ENCODE results near the gene EHD3. TPM values are rescaled to one million over a fixed set of nuclear protein-coding genes. Genes with fewer than 3 reads are reported as not detected.

The EHD3 gene
- total RNA-seq, 1 donor from 2014 or later, result 3.9 TPM

- Mint-ChIP-seq H3K36me3 (peaks cover 1% of the 10 kb centered on the region), H3K27me3 (ENCODE audit: insufficient read depth, low read depth) (peaks cover 2% of the 10 kb centered on the region), H3K4me3 (no peak overlapping the region), H3K9me3 (no peaks in the 10 kb centered on the region), H3K4me1 (peaks cover 3% of the 10 kb centered on the region), H3K27ac (no peak overlapping the region)
- no peaks in the 10 kb centered on the region for H3F3A ChIP-seq (ENCODE audit: low read depth)
- no peaks in the 10 kb centered on the region for H3K36me3 ChIP-seq
- no peaks in the 10 kb centered on the region for H3K79me2 ChIP-seq (ENCODE audit: low read depth)
- H2AFZ ChIP-seq (replicated peaks), result no peak overlapping the region
- no peaks in the 10 kb centered on the region for H4K20me1 ChIP-seq (ENCODE audit: low read depth)
- H3K27ac ChIP-seq, result no peak overlapping the region
- no peak for DNase-seq (ENCODE audit: low spot score)
- no peak overlapping the region for H3K9ac ChIP-seq
- H3K4me1 ChIP-seq, result no peaks in the 10 kb centered on the region
- no peaks in the 10 kb centered on the region for H3K9me3 ChIP-seq (ENCODE audit: low read depth)
- no peak overlapping the region for H3K4me2 ChIP-seq
- no peaks in the 10 kb centered on the region for H3K27me3 ChIP-seq
- no peak overlapping the region for H3K4me3 ChIP-seq
- TF ChIP-seq EZH2 (IDR thresholded peaks at IDR 0.05) (no peak), EZH2phosphoT487 (IDR thresholded peaks at IDR 0.05) (no peak), CTCF (IDR thresholded peaks at IDR 0.05) (no peak)
These were observed 20.1 kb upstream of the EHD3 start for GRCh38 chr2:31213601-31214443.

DNA sequence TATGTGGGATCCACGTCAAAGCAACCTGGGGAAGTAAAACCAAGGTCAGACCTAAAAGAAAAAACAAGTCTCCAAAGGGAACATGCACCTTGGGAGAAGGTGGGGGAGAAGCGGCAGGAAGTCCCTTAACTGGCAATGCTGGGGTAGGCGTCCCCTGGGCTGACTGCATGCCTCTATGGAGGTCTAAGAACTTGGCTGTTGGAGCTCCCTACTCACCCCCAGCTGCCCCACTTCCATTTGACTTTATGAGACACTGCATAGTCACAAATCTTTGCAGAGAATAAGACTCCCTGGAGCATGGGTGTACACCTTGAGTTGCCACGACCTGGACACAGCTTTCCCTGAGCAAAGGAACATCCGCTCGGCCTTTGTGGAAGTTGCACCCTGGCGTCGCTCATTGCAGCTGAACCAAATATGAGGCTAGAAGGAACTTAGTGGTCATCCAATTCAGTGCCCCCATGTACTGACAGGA, 19.5 kb upstream of the EHD3 start:
- no peak overlapping the region for H3K4me3 ChIP-seq
- no peaks in the 10 kb centered on the region for H4K20me1 ChIP-seq (ENCODE audit: low read depth)
- no peaks in the 10 kb centered on the region for H3K9me3 Mint-ChIP-seq
- H2AFZ ChIP-seq (replicated peaks), result no peak overlapping the region
- no peak overlapping the region for H3K27ac ChIP-seq
- no peak overlapping the region for H3K4me2 ChIP-seq
- no peaks in the 10 kb centered on the region for H3K36me3 ChIP-seq
- DNase-seq (ENCODE audit: low spot score), result no peak
- H3K27ac Mint-ChIP-seq, result peak overlapping the region; percentile 12
- no peaks in the 10 kb centered on the region for H3K9me3 ChIP-seq (ENCODE audit: low read depth)
- no peak overlapping the region for H3K9ac ChIP-seq
- H3K27me3 ChIP-seq, result no peaks in the 10 kb centered on the region
- no peaks in the 10 kb centered on the region for H3K4me1 ChIP-seq
- H3K4me3 Mint-ChIP-seq, result no peak overlapping the region
- TF ChIP-seq EZH2phosphoT487 (IDR thresholded peaks at IDR 0.05) (no peak), CTCF (IDR thresholded peaks at IDR 0.05) (no peak), EZH2 (IDR thresholded peaks at IDR 0.05) (no peak)
- H3F3A ChIP-seq (ENCODE audit: low read depth), result no peaks in the 10 kb centered on the region
- peaks cover 1% of the 10 kb centered on the region for H3K36me3 Mint-ChIP-seq
- peaks cover 3% of the 10 kb centered on the region for H3K27me3 Mint-ChIP-seq (ENCODE audit: insufficient read depth, low read depth)
- H3K4me1 Mint-ChIP-seq, result peaks cover 3% of the 10 kb centered on the region
- H3K79me2 ChIP-seq (ENCODE audit: low read depth), result no peaks in the 10 kb centered on the region

DNA sequence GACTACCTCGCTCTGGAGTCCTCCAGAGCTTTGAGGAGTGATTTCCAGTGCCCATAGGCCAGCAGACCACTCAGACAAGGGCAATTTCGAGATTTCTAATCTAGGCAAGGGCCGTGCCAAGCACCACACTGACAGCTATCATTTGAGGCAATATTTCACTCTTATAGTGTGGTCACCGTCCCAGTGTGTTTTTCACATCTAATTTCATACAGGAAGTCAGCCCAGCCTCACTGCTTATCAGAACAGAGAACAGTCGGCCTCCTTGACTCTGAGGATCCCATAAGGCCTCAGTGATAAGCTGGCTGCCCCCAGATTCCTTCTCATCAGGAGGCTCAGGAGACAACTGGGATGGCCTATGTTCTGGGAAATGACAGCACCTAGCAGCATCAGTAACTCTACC, 17.2 kb upstream of the EHD3 start:
- Histone ChIP-seq H3K36me3 (no peaks in the 10 kb centered on the region), H3K4me1 (no peaks in the 10 kb centered on the region), H3K4me3 (no peak overlapping the region), H3F3A (ENCODE audit: low read depth) (no peaks in the 10 kb centered on the region), H2AFZ (replicated peaks) (no peak overlapping the region), H4K20me1 (ENCODE audit: low read depth) (no peaks in the 10 kb centered on the region), H3K27ac (no peak overlapping the region), H3K9ac (no peak overlapping the region), H3K27me3 (no peaks in the 10 kb centered on the region), H3K9me3 (ENCODE audit: low read depth) (no peaks in the 10 kb centered on the region), H3K4me2 (no peak overlapping the region), H3K79me2 (ENCODE audit: low read depth) (no peaks in the 10 kb centered on the region)
- no peak overlapping the region for H3K4me3 Mint-ChIP-seq
- TF ChIP-seq CTCF (IDR thresholded peaks at IDR 0.05), result no peak
- TF ChIP-seq EZH2 (IDR thresholded peaks at IDR 0.05), result no peak
- TF ChIP-seq EZH2phosphoT487 (IDR thresholded peaks at IDR 0.05), result no peak
- peaks cover 1% of the 10 kb centered on the region for H3K36me3 Mint-ChIP-seq
- peaks cover 5% of the 10 kb centered on the region for H3K4me1 Mint-ChIP-seq
- H3K9me3 Mint-ChIP-seq, result no peaks in the 10 kb centered on the region
- peaks cover 3% of the 10 kb centered on the region for H3K27me3 Mint-ChIP-seq (ENCODE audit: insufficient read depth, low read depth)
- H3K27ac Mint-ChIP-seq, result no peak overlapping the region
- DNase-seq (ENCODE audit: low spot score), result no peak
